D341Med (cell line): ENCODE measurements around the gene ADAMTSL1.

ENCODE experiments used
- DNase-seq: peaks from one replicate; pipeline ENCODE4 v3.0.0; 2012; ENCODE audit warnings: low spot score

The ADAMTSL1 gene

DNA sequence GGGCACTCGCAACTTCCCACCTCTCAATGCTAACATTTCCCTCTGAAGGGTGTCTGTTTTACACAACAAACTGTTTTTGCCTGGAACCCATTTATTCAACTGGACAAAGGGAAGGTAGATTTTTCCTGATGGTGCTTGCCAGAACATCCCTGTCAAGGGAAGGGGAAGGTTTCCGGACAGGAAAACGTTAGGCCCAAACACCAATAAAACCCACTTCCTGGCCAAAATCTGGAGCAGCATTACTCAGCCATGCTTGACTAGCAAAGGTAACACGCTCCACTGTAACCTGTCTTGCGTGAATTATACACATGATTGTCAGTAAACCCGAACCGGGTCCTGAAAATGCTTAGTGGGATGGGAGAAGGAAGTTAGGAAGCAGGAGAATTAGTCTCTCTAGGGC is 468.8 kb downstream of the ADAMTSL1 start:
- no peak for DNase-seq

DNA sequence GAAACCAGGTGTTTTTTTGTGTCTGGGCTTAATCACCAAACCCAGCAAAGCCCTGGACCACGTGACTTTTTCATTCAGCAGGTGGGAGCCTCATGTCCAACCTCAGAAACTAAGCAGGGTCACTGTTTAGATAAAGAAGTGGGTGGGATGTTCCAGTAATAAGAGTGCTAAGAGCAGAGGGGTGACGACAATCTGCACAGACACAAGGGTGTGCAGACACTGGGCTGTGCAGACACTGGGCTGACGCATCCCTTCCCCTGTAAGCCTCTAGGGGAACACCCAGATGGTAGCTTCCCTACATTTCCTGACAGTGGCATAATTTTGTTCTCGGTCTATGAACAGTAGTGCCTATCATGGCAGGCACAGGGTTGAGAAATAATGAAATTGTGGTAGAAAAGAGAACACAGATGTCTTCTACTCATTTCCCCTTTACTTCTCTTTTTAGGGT is 474.0 kb downstream of the ADAMTSL1 start:
- DNase-seq = no peak

DNA sequence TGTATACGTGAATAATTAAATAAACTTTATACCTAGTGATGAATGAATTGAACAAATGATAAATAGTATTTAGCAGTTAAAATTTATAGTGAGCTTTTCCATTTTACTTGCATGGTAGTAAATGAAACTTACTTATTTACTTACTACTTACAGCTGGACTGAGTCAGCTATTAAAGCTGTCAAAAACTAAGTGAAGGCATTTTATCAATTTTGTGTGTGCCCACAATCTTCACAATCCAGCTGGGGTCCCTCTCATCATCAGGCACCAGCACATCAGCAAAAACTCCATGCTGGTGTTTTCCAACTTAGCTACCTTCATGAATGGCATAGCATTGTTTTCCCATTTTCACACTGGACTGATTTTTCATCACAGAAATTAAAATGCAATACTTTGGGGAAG is 478.0 kb downstream of the ADAMTSL1 start:
- no peak for DNase-seq

DNA sequence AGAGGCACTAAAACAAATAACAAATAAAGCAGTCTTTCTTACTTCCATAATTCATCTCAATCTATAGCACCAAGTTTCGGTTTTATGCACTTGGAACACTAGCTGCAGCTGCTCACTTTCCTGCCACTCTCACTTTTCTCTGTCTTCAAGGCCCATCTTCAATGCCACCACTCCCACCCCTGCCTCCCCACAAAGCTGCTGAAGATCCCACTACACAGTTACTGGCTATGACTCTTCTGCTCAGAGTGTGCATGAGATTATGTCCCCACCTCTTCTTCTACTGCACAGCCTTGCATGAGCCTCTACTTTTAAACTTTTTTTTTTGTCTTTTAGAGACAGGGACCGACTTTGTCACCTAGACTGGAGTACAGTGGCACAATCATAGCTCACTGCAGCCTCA is 481.7 kb downstream of the ADAMTSL1 start:
- DNase-seq = no peak
